A549 (cell line): ENCODE data around the gene VGF.

Experiments used
- JUN ChIP-seq, 2 experiments: fragments of >200 bp; sonication (Bioruptor Twin); formaldehyde crosslinking; IDR thresholded peaks; 2 replicates in 1 of 2; 3 replicates in 1 of 2; pipeline ENCODE4 v1.6.1; 2016 to 2017
- PHF8 ChIP-seq: fragments of 200-600 bp; sonication (generic); IDR thresholded peaks from 2 replicates; pipeline ENCODE4 v1.6.1; 2016; ENCODE audit warnings: low read depth, mild to moderate bottlenecking, antibody characterized with exemption, moderate library complexity, borderline replicate concordance
- TF ChIP-seq, protein P1 (sequence below): fragments of >200 bp; sonication (Bioruptor Twin); formaldehyde crosslinking; IDR thresholded peaks from 3 replicates; pipeline ENCODE4 v1.5.1; 2016

DNA sequence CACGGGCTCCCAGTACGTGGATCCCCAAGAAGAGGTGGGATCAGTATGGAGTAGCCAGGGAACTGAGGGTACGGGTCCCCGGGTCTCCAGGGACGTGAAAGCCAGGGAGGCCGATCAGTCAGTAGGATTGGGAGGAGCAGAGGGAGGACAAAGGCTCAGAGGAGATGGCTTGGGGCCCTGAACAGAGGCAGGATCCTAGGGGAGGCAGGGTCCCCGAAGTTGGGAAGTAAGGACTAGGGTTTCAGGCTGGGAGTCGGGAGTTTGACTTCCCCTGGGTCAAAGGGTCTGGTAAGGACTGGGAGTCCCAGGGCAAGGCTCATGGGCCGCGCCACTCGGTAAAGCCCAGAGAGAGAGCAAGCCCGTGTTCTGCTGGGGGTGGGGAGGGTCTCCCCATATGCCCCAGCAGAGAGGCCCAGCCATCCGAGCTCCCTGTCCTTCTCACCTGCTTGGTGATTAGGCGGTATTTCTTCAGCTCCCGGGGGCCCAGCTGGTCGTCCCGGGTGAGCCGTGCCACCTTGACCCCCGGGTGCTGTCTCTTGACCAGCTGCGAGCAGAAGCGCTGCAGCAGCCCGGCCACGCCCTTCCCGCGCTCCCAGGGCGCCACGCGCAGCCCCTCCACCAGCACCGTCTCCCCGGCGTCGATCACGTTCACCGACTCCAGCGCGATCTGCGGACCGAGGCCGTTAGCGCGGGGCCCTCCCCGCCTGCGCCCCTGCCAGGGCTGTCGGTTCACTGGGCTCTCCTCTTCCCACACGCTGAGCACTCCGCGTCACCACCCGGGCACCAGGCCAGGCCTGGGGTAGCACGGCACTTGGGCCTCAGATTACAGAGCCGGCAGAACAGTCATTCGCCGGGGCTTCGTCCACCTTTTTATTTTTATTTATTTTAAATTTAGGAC is 7.7 kb upstream of the VGF start:
- TF ChIP-seq, protein P1, sequence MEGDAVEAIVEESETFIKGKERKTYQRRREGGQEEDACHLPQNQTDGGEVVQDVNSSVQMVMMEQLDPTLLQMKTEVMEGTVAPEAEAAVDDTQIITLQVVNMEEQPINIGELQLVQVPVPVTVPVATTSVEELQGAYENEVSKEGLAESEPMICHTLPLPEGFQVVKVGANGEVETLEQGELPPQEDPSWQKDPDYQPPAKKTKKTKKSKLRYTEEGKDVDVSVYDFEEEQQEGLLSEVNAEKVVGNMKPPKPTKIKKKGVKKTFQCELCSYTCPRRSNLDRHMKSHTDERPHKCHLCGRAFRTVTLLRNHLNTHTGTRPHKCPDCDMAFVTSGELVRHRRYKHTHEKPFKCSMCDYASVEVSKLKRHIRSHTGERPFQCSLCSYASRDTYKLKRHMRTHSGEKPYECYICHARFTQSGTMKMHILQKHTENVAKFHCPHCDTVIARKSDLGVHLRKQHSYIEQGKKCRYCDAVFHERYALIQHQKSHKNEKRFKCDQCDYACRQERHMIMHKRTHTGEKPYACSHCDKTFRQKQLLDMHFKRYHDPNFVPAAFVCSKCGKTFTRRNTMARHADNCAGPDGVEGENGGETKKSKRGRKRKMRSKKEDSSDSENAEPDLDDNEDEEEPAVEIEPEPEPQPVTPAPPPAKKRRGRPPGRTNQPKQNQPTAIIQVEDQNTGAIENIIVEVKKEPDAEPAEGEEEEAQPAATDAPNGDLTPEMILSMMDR: no peak
- TF ChIP-seq JUN (IDR thresholded peaks at IDR 0.05) (no peak), PHF8 (no peak)
